ENCODE results near the gene DEPDC1B.

Gene DEPDC1B

DNA sequence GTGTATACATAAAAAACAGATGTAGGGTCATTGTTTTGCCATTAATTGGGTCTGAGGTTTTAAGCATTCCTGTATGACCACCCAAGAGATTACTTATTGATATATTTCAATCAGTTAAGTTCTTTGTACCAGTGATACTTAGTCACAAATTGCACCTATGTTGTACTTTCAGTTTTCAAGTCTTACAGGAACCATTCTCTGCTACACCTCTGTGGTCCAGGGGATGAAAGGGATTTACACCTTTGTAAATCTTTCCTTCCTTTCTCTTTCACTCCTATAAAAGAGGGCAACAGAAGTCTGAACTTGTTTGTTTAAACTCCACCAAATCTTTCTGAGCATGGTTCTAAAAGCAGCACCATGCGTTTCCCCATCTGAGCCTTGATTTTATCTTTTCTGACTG is 86.1 kb downstream of the DEPDC1B start:
- TF ChIP-seq, protein P1, sequence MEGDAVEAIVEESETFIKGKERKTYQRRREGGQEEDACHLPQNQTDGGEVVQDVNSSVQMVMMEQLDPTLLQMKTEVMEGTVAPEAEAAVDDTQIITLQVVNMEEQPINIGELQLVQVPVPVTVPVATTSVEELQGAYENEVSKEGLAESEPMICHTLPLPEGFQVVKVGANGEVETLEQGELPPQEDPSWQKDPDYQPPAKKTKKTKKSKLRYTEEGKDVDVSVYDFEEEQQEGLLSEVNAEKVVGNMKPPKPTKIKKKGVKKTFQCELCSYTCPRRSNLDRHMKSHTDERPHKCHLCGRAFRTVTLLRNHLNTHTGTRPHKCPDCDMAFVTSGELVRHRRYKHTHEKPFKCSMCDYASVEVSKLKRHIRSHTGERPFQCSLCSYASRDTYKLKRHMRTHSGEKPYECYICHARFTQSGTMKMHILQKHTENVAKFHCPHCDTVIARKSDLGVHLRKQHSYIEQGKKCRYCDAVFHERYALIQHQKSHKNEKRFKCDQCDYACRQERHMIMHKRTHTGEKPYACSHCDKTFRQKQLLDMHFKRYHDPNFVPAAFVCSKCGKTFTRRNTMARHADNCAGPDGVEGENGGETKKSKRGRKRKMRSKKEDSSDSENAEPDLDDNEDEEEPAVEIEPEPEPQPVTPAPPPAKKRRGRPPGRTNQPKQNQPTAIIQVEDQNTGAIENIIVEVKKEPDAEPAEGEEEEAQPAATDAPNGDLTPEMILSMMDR (IDR thresholded peaks at IDR 0.05; ENCODE audit: low read depth, low read length, missing control alignments) = no peak
- Histone ChIP-seq H3K36me3 (replicated peaks) (no peaks in the 10 kb centered on the region), H3K27ac (no peak overlapping the region), H3K4me3 (ENCODE audit: low read depth, low read length) (no peak overlapping the region), H3K27me3 (replicated peaks) (no peaks in the 10 kb centered on the region)
- in situ Hi-C loops (cut with HindIII; ENCODE audit: low pct_ligation_motif_present, low sequenced_read_pairs) = no loop called here
- DNase-seq = no peak

DNA sequence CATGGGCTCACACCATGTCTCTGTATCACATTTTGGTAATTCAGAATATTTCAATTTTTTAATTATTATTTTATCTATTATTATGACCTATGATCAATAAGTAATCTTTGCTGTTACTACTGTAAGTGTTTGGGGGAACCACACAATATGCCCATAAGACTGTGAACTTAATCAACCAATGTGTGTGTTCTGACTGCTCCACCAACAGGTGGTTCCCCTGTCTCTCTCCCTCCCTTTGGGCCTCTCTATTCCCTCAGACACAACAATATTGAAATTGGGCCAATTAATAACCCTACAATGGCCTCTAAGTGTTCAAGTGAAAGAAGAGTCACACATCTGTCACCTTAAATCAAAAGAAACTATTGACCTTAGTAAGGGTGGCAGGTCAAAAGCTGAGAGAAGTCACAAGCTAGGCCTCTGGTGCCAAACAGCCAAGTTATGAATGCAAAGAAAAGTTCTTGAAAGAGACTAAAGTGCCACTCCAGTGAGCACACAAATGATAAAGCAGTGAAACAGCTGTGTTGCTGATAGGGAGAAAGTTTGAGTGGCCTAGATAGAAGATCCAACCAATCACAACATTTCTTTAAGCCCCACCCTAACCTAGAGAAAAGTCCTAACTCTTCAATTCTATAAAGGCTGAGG is 88.7 kb downstream of the DEPDC1B start:
- in situ Hi-C loops (cut with HindIII; ENCODE audit: low pct_ligation_motif_present, low sequenced_read_pairs) = no loop called here
- Histone ChIP-seq H3K27me3 (replicated peaks) (no peaks in the 10 kb centered on the region), H3K36me3 (replicated peaks) (no peaks in the 10 kb centered on the region)

DNA sequence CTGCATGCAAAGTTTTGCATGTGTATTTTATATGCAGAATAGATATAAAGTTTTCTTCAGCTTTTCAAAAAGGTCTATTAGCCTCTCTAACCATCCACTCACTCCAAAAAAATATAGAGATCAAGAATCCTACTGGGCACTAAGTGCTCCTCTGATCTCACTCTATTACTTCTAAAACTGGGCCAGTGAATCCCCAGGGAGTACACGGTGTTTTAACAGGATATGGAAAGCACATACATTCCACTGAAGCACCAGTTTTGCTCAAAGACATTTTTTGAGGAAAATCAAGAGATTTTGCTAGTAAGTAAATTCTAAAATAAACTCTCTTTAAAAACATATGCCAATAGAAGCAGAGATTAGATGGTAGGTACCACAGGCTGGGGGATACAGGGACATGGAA is 95.2 kb downstream of the DEPDC1B start:
- Histone ChIP-seq H3K27me3 (replicated peaks) (no peaks in the 10 kb centered on the region), H3K27ac (no peak overlapping the region), H3K4me3 (ENCODE audit: low read depth, low read length) (no peak overlapping the region), H3K36me3 (replicated peaks) (no peaks in the 10 kb centered on the region)
- TF ChIP-seq, protein P1 (IDR thresholded peaks at IDR 0.05; ENCODE audit: low read depth, low read length, missing control alignments) = no peak
- in situ Hi-C loops (cut with HindIII; ENCODE audit: low pct_ligation_motif_present, low sequenced_read_pairs) = no loop called here
- peak; percentile 2 for DNase-seq

More for the DNA sequence above, 88.7 kb downstream of the DEPDC1B start:
- TF ChIP-seq, protein P1 (IDR thresholded peaks at IDR 0.05; ENCODE audit: low read depth, low read length, missing control alignments) = no peak
- no peak overlapping the region for H3K4me3 ChIP-seq (ENCODE audit: low read depth, low read length)
- no peak overlapping the region for H3K27ac ChIP-seq
- no peak for DNase-seq

DNA sequence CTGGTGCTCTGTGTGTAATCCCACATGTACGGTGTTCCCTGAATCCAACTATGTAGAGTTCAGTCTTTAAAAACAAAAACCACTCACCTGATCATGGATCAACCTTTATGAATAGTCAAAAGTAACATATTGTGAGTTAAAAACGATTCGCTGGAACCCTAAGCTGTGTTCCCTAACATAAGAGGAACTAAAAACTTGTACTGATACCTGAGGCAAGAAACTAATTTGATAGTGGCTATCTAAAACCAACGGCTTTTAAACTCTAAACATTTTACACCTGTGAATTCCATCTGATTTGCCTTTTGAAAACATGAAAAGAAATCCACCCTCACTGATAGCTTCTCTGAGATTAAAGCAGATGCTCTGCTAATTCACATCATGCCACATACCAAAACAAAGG is 101.5 kb downstream of the DEPDC1B start:
- Histone ChIP-seq H3K27me3 (replicated peaks) (no peaks in the 10 kb centered on the region), H3K4me3 (ENCODE audit: low read depth, low read length) (no peak overlapping the region), H3K27ac (no peak overlapping the region), H3K36me3 (replicated peaks) (no peaks in the 10 kb centered on the region)
- no peak for DNase-seq
- TF ChIP-seq, protein P1 (IDR thresholded peaks at IDR 0.05; ENCODE audit: low read depth, low read length, missing control alignments) = no peak
- in situ Hi-C loops (cut with HindIII; ENCODE audit: low pct_ligation_motif_present, low sequenced_read_pairs) = no loop called here

DNA sequence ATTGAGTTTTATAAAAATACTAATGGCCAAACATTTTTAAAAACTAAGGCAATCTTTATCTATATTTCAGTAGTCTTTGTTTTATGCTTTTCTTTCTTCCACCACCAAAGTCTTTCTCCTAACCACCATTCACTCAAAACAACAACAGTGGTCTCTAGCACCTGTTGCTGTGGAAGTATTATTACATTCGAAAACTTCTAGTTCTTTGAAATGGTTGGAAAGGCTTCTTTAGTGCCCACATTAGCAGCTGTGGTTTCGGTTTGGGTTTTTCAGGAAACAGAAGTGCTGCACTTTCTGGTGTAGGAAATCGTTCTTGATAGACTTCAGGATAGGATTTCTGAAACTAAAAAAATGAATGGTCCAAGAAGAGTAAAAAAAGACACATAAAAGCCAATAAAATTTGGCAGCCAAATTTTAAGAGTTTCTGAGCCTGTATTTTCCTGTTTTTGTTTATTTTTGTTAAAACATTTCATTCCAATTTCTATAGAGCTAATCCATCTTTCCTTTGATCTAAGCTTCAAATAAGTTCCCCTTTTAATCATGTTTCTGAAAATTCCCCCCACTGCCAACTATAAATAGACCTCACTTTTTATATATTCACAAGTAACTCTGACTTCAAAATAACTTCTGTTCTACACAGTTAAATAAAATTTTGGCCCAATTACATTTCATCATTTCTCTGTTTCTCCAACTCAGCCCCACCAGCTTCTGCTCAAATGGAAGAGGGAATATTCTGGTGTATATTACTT is 102.2 kb downstream of the DEPDC1B start:
- H3K27me3 ChIP-seq (replicated peaks) = no peaks in the 10 kb centered on the region
- no peak overlapping the region for H3K27ac ChIP-seq
- in situ Hi-C loops (cut with HindIII; ENCODE audit: low pct_ligation_motif_present, low sequenced_read_pairs) = no loop called here
- DNase-seq = no peak
- no peak overlapping the region for H3K4me3 ChIP-seq (ENCODE audit: low read depth, low read length)
- TF ChIP-seq, protein P1 (IDR thresholded peaks at IDR 0.05; ENCODE audit: low read depth, low read length, missing control alignments) = no peak
- no peaks in the 10 kb centered on the region for H3K36me3 ChIP-seq (replicated peaks)
